B cell (primary cell): Measurements from ENCODE around the gene MBD1. TPM values are rescaled to one million over a fixed set of nuclear protein-coding genes. Genes with fewer than 3 reads are reported as not detected.

Experiments used
- ATAC-seq: fragments of 200-7000 bp; cut with Tn5 transposase; one replicate; pipeline ENCODE4 v1.10.0; 2021; ENCODE audit warnings: low read depth, mild to moderate bottlenecking, moderate number of reproducible peaks, moderate library complexity
- CTCF ChIA-PET: fragments of 350-600 bp; sonication (Branson Sonifier 250); formaldehyde crosslinking; loops from one replicate; lab custom pipeline; 2021; ENCODE audit warnings: antibody characterized with exemption, inconsistent platforms; lab: Charles Lee
- POLR2A ChIA-PET: fragments of 350-600 bp; sonication (Branson Sonifier 250); formaldehyde crosslinking; loops from one replicate; lab custom pipeline; 2021; ENCODE audit warnings: antibody characterized with exemption; lab: Charles Lee
- DNase-seq: peaks from one replicate; pipeline ENCODE4 v3.0.0; 2013
- H2AFZ ChIP-seq: 2 replicates; pipeline ENCODE4 v1.6.1; 2012; ENCODE audit warnings: mild to moderate bottlenecking, low read depth, low read length; ENCODE audit not compliant: insufficient read depth, poor library complexity, severe bottlenecking
- H3K27ac ChIP-seq, 2 donors: 1 replicate in 1 of 2; 2 replicates in 1 of 2; pipeline ENCODE4 v1.5.1; 2012 to 2013; ENCODE audit warnings: low read length in 2 of 2, mild to moderate bottlenecking in 2 of 2, moderate library complexity in 1 of 2
- H3K27me3 ChIP-seq, 4 experiments: fragments of 200-600 bp in 1 of 4; sonication (generic) in 1 of 4; replicated peaks in 1 of 4; 1 replicate in 2 of 4; 2 replicates in 2 of 4; pipeline versions ENCODE4 v1.6.1 to v1.7.0; 2013 to 2016; ENCODE audit warnings: low read length in 3 of 4, mild to moderate bottlenecking in 2 of 4, mixed read lengths in 1 of 4, moderate library complexity in 1 of 4; ENCODE audit not compliant: insufficient read depth in 4 of 4, control insufficient read depth in 3 of 4; ENCODE audit errors: control extremely low read depth in 1 of 4
- H3K36me3 ChIP-seq, 2 experiments: replicated peaks in 1 of 2; 1 replicate in 1 of 2; 2 replicates in 1 of 2; pipeline versions ENCODE4 v1.6.1 to v1.7.1; 2013; ENCODE audit warnings: low read length in 1 of 2; ENCODE audit not compliant: insufficient read depth in 2 of 2, control insufficient read depth in 1 of 2; ENCODE audit errors: control extremely low read depth in 1 of 2, extremely low read depth in 1 of 2
- H3K4me1 ChIP-seq, 2 donors: fragments of 200-600 bp in 1 of 2; sonication (generic) in 1 of 2; 1 replicate in 1 of 2; 2 replicates in 1 of 2; pipeline versions ENCODE4 v1.5.1 to v1.6.1; 2013 to 2017; ENCODE audit warnings: low read length in 2 of 2; ENCODE audit not compliant: control insufficient read depth in 2 of 2, insufficient read depth in 2 of 2
- H3K4me2 ChIP-seq: replicated peaks from 2 replicates; pipeline ENCODE3; 2012; ENCODE audit warnings: mild to moderate bottlenecking, low read depth, low read length; ENCODE audit not compliant: poor library complexity, severe bottlenecking
- H3K4me3 ChIP-seq, 5 experiments: fragments of 200-600 bp in 1 of 5; sonication (generic) in 1 of 5; 1 replicate in 3 of 5; 2 replicates in 2 of 5; pipeline versions ENCODE4 v1.5.1 to v1.7.0; 2011 to 2016; ENCODE audit warnings: low read length in 4 of 5, mild to moderate bottlenecking in 4 of 5, low read depth in 2 of 5, control low read depth in 1 of 5, moderate library complexity in 1 of 5; ENCODE audit not compliant: insufficient read depth in 1 of 5; ENCODE audit errors: control extremely low read depth in 1 of 5, extremely low read depth in 1 of 5
- H3K79me2 ChIP-seq: fragments of 200-600 bp; sonication (generic); one replicate; pipeline ENCODE4 v1.6.0; 2016; ENCODE audit warnings: low read length; ENCODE audit not compliant: control insufficient read depth, insufficient read depth
- H3K9ac ChIP-seq: fragments of 200-600 bp; sonication (generic); 2 replicates; pipeline ENCODE4 v1.6.1; 2017; ENCODE audit warnings: mild to moderate bottlenecking, low read length, moderate library complexity
- H3K9me3 ChIP-seq, 3 donors: one replicate each; pipeline versions ENCODE4 v1.6.1 to v1.7.1; 2013; ENCODE audit warnings: low read length in 2 of 3; ENCODE audit not compliant: control insufficient read depth in 2 of 3, insufficient read depth in 1 of 3; ENCODE audit errors: control extremely low read depth in 1 of 3
- H4K20me1 ChIP-seq: 2 replicates; pipeline ENCODE4 v1.6.0; 2012; ENCODE audit warnings: mild to moderate bottlenecking, low read length; ENCODE audit not compliant: insufficient read depth, control insufficient read depth, poor library complexity, severe bottlenecking
- H3K27ac Mint-ChIP-seq: one replicate; pipeline ENCODE4 v1.8.0; 2021; ENCODE audit warnings: mixed read lengths
- H3K27me3 Mint-ChIP-seq: one replicate; pipeline ENCODE4 v1.8.0; 2021; ENCODE audit warnings: mixed read lengths
- H3K4me1 Mint-ChIP-seq: one replicate; pipeline ENCODE4 v1.8.0; 2021; ENCODE audit warnings: mixed read lengths
- H3K4me3 Mint-ChIP-seq: one replicate; pipeline ENCODE4 v1.8.0; 2021; ENCODE audit warnings: mixed read lengths
- H3K9me3 Mint-ChIP-seq: one replicate; pipeline ENCODE4 v1.8.0; 2022; ENCODE audit warnings: mixed read lengths; ENCODE audit not compliant: insufficient read depth
- EZH2 ChIP-seq: IDR thresholded peaks from 2 replicates; pipeline ENCODE4 v1.6.1; 2012; ENCODE audit warnings: borderline replicate concordance, low read depth, mild to moderate bottlenecking, moderate library complexity, low read length; ENCODE audit not compliant: insufficient read depth, poor library complexity, severe bottlenecking
- WGBS: methylation state at CpG from one replicate; pipeline ENCODE4 v1.1.5; 2013; ENCODE audit warnings: missing lambda C conversion rate; ENCODE audit not compliant: insufficient coverage; 5-methylcytosine and 5-hydroxymethylcytosine counted together
- intact Hi-C: fragments of 100-400 bp; cut with micrococcal nuclease; formaldehyde crosslinking; loops from one replicate; pipeline ENCODE4 v1.10.0; 2022
- polyA plus RNA-seq: library from polyadenylated mRNA; depleted of rRNA; stranded (reverse); fragments of >200 nt; gene quantifications from 2 replicates; pipeline ENCODE4 v1.2.3, GENCODE V29; 2012
- total RNA-seq, 2 donors: library from RNA; stranded (reverse); fragments of 120-200 nt in 1 of 2; gene quantifications; 1 replicate in 1 of 2; 2 replicates in 1 of 2; pipeline versions ENCODE4 v1.2.3 to v1.2.4, GENCODE V29; 2013 to 2022
- TF ChIP-seq, protein P1 (sequence below): fragments of 200-600 bp; IDR thresholded peaks from one replicate; pipeline ENCODE4 v1.8.0; 2022; ENCODE audit warnings: antibody characterized with exemption, mild to moderate bottlenecking

The MBD1 gene
- total and polyA plus RNA-seq, 2 donors (not counting 1 experiment from before 2014, with no cell fraction given), result 120 to 135 TPM

GRCh38 chr18:50287028-50287440 lies 5.7 kb upstream of the MBD1 start:
- H3K79me2 ChIP-seq, result peaks cover 10% of the 10 kb centered on the region
- DNase-seq (no peak), ATAC-seq (no peak)
- no peaks in the 10 kb centered on the region for H3K9me3 ChIP-seq
- CTCF ChIA-PET, result no interaction called here
- Mint-ChIP-seq H3K4me3 (peak overlapping the region; percentile 98), H3K4me1 (peaks cover 34% of the 10 kb centered on the region), H3K27me3 (no peaks in the 10 kb centered on the region), H3K9me3 (no peaks in the 10 kb centered on the region), H3K27ac (peak overlapping the region; percentile 94)
- peak overlapping the region; percentile 82 for H3K9ac ChIP-seq
- peak overlapping the region; percentile 93 for H3K27ac ChIP-seq
- intact Hi-C loops, result loop anchor here (1.0 to 5.0 kb wide), 6 partner anchors 21 to 1335 kb away; partner anchors contain the start of genes CFAP53, MEX3C and SMAD7
- H3K4me1 ChIP-seq, result peaks cover 12 to 18% of the 10 kb centered on the region in 2 donors
- peak overlapping the region; percentile 92 for H2AFZ ChIP-seq
- peaks cover 0 to 40% of the 10 kb centered on the region in 2 experiments for H3K36me3 ChIP-seq
- H3K4me3 ChIP-seq, result peak overlapping the region; percentile 64 to 95 (median 86)
- WGBS, result 1% methylated on average over 27 of the region's 27 CpGs
- peaks cover 7% of the 10 kb centered on the region for H4K20me1 ChIP-seq
- no peaks in the 10 kb centered on the region for H3K27me3 ChIP-seq
- TF ChIP-seq EZH2, result no peak
- TF ChIP-seq, protein P1, sequence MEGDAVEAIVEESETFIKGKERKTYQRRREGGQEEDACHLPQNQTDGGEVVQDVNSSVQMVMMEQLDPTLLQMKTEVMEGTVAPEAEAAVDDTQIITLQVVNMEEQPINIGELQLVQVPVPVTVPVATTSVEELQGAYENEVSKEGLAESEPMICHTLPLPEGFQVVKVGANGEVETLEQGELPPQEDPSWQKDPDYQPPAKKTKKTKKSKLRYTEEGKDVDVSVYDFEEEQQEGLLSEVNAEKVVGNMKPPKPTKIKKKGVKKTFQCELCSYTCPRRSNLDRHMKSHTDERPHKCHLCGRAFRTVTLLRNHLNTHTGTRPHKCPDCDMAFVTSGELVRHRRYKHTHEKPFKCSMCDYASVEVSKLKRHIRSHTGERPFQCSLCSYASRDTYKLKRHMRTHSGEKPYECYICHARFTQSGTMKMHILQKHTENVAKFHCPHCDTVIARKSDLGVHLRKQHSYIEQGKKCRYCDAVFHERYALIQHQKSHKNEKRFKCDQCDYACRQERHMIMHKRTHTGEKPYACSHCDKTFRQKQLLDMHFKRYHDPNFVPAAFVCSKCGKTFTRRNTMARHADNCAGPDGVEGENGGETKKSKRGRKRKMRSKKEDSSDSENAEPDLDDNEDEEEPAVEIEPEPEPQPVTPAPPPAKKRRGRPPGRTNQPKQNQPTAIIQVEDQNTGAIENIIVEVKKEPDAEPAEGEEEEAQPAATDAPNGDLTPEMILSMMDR, result no peak
- peak overlapping the region; percentile 91 for H3K4me2 ChIP-seq
- POLR2A ChIA-PET, result no interaction called here

DNA sequence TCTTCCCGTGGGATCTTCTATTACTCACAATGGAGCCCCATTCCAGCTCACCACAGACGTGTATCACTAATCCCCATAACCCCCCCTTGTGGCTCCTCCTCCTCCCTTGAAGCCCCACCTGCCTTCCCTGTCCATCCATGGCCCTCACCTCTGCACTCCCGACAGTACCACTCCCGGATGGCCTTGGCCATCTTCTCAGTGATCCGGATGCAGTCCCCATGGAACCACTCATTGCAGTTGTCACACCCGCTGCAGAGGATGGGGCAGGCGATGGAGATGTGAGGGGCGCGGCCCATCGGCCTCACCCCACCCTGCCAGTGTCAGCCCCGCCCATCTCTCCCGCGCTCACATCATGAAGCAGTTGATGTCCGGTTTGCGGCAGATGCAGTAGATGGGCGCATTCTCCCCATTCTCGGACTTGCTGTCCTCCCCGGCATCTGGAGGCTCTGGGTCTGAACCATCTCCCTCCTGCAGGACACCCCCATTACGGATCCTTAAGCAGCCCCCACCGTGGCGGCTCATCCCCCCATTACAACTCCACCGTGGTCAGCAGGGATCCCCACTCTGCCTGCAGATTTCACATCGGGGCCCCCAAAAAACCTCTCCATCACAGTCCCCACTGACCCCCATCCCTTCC lies 5.2 kb upstream of the MBD1 start:
- Histone ChIP-seq H3K4me1 (peaks cover 14 to 22% of the 10 kb centered on the region in 2 donors), H3K9me3 (no peaks in the 10 kb centered on the region), H2AFZ (peak overlapping the region; percentile 92), H3K79me2 (peaks cover 10% of the 10 kb centered on the region), H3K4me2 (peak overlapping the region; percentile 91), H3K9ac (peak overlapping the region; percentile 82), H3K27ac (peak overlapping the region in 1 of 2 donors; percentile 93), H3K27me3 (no peaks in the 10 kb centered on the region), H4K20me1 (peaks cover 7% of the 10 kb centered on the region), H3K4me3 (peak overlapping the region; percentile 64 to 95 (median 86)), H3K36me3 (peaks cover 0 to 42% of the 10 kb centered on the region in 2 experiments)
- WGBS, result 35% methylated on average over 22 of the region's 23 CpGs
- Mint-ChIP-seq H3K4me1 (peaks cover 36% of the 10 kb centered on the region), H3K4me3 (peak overlapping the region; percentile 98), H3K9me3 (no peaks in the 10 kb centered on the region), H3K27ac (peak overlapping the region; percentile 94), H3K27me3 (no peaks in the 10 kb centered on the region)
- ATAC-seq, result no peak
- TF ChIP-seq, protein P1, result no peak
- TF ChIP-seq EZH2, result no peak
- intact Hi-C loops, result loop anchor here (1.0 to 5.0 kb wide), 6 partner anchors 20 to 1334 kb away; partner anchors contain the start of genes CFAP53, MEX3C and SMAD7
- POLR2A ChIA-PET, result no interaction called here
- peak; percentile 33 for DNase-seq
- CTCF ChIA-PET, result interaction anchor here (1.2 kb wide), 1 partner anchor 71 kb away, joined by 3 read pairs; no protein-coding TSS in a partner anchor
